GM12865 (cell line): ENCODE results near the gene TCF19.

Experiments used
- DNase-seq: peaks from one replicate; pipeline ENCODE4 v3.0.0; 2010; ENCODE audit warnings: low read depth
- H3K4me3 ChIP-seq: 2 replicates; pipeline ENCODE4 v1.5.1; 2011; ENCODE audit warnings: mild to moderate bottlenecking, low read depth, low read length, control low read depth
- CTCF ChIP-seq: IDR thresholded peaks from 2 replicates; pipeline ENCODE4 v1.5.1; 2011; ENCODE audit warnings: low read length, control low read depth, low read depth, inconsistent platforms; ENCODE audit not compliant: insufficient read depth; ENCODE audit errors: missing control alignments

The TCF19 gene

GRCh38 chr6:31209137-31209536 lies 50.7 kb downstream of the TCF19 start:
- no peak overlapping the region for H3K4me3 ChIP-seq
- DNase-seq: no peak
- no peak for TF ChIP-seq CTCF

- no peak for DNase-seq
- no peak overlapping the region for H3K4me3 ChIP-seq
- TF ChIP-seq CTCF: no peak
These were observed 51.7 kb downstream of the TCF19 start for GRCh38 chr6:31210123-31210522.

DNA sequence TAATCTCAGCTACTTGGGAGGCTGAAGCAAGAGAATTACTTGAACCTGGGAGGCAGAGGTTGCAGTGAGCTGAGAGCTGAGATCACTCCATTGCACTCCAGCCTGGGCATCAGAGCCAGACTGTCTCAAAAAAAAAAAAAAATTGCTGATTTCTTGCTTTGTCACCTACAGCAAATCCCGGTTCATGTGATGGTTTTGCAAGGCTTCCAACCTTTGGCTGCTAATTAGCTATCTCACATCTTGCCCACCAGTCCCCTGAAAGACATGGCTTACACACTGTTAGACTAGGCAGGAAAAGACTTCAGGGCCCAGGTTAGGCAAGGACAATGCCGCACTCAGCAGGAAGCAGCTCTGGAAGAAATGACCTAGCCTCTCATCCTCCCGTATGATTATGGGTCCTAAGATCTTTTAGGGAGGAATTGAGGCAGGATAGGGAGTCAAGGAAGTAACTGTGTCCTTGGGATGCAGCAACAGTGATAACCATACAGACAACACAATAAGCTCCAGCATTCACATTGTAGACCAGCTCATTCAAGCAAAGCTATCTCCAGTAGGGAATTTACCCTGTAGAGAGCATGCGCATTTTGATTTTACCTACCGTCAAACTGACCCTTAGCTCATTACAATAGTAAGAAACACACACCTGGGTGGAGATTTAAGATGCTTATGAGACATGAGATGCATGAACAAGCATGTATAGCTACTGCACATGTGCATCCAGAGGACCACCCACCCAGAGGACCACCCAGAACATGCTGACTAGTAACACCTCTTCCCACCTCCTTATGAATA lies 52.5 kb downstream of the TCF19 start:
- DNase-seq: no peak
- TF ChIP-seq CTCF: no peak

More for the DNA sequence above, 52.5 kb downstream of the TCF19 start:
- no peak overlapping the region for H3K4me3 ChIP-seq
